Upper lobe of left lung (tissue), 4 donors: Measurements from ENCODE around the gene PXDN.

Experiments used
- EP300 ChIP-seq, 4 donors: sonication (generic); formaldehyde crosslinking; IDR thresholded peaks; one replicate each; pipeline ENCODE4 v1.5.1; 2017; ENCODE audit warnings: antibody characterized with exemption in 4 of 4, control low read depth in 2 of 4
- POLR2A ChIP-seq, 4 donors: fragments of 450-650 bp; IDR thresholded peaks; one replicate each; pipeline ENCODE4 v1.5.1; 2016 to 2017; ENCODE audit warnings: antibody characterized with exemption in 4 of 4, mild to moderate bottlenecking in 2 of 4
- POLR2AphosphoS5 ChIP-seq, 2 donors: sonication (generic); formaldehyde crosslinking; IDR thresholded peaks; one replicate each; pipeline ENCODE4 v1.5.1; 2017; ENCODE audit warnings: antibody characterized with exemption in 2 of 2
- TF ChIP-seq, protein P1 (sequence below), 6 experiments: fragments of 450-650 bp in 4 of 6; fragments of 200-600 bp in 2 of 6; sonication (generic) in 2 of 6; IDR thresholded peaks; one replicate each; pipeline ENCODE4 v1.5.1; 2016 to 2019; ENCODE audit warnings: antibody characterized with exemption in 6 of 6

DNA sequence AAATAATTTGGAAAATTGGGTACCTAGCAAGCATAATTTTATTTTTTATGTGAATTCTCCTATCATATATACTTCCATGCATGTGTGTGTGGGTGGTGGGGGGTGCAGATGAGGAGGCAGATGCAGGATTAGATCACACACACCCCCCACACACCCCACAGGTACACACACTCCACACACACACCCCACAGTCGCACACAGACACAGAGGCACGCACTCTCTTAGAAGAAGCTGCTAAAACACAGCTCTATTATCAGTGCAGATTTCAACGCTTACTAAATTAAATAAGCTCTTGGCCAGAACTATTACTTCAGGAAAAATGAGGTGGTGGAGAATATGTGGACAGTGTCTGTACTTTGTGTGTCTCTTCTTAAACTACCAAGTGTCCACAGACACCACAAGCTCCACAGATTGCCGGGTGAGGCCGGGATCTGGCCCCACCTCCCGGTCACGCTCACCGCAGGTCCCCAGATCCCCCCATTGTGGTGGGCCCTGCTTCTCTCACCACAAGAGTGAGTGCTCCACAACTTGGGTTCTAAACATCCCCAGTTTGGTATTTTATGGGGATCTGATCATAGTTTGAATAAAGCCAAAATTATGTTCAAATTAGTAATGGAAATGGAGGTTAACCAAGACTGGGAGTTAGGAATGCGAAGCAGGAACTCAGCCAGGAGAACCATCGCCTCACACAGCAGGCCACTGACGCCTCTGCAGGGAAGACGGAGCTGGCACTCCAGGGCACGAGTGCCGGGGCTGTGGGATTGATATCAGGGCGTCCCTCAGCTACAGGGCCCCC lies 102.1 kb downstream of the PXDN start:
- no peak for TF ChIP-seq POLR2A (IDR thresholded peaks at IDR 0.05)
- TF ChIP-seq, protein P1, sequence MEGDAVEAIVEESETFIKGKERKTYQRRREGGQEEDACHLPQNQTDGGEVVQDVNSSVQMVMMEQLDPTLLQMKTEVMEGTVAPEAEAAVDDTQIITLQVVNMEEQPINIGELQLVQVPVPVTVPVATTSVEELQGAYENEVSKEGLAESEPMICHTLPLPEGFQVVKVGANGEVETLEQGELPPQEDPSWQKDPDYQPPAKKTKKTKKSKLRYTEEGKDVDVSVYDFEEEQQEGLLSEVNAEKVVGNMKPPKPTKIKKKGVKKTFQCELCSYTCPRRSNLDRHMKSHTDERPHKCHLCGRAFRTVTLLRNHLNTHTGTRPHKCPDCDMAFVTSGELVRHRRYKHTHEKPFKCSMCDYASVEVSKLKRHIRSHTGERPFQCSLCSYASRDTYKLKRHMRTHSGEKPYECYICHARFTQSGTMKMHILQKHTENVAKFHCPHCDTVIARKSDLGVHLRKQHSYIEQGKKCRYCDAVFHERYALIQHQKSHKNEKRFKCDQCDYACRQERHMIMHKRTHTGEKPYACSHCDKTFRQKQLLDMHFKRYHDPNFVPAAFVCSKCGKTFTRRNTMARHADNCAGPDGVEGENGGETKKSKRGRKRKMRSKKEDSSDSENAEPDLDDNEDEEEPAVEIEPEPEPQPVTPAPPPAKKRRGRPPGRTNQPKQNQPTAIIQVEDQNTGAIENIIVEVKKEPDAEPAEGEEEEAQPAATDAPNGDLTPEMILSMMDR (IDR thresholded peaks at IDR 0.05) = no peak
- TF ChIP-seq EP300 (IDR thresholded peaks at IDR 0.05) = no peak
- no peak for TF ChIP-seq POLR2AphosphoS5 (IDR thresholded peaks at IDR 0.05)
